HUES48 (cell line): Measurements from ENCODE around the gene STX12.
"Not testable (repeated sequence)": the region's sequence is repeated elsewhere in the genome, so short reads cannot be mapped to it uniquely, and the experiment has no call there.

Source experiments
- H3K27ac ChIP-seq: one replicate; pipeline ENCODE4 v1.7.0; 2013; ENCODE audit warnings: low read depth, low read length, inconsistent platforms
- H3K27me3 ChIP-seq: 2 replicates; pipeline ENCODE4 v1.6.1; 2013; ENCODE audit warnings: mild to moderate bottlenecking, low read length; ENCODE audit not compliant: control insufficient read depth, insufficient read depth
- H3K36me3 ChIP-seq: 2 replicates; pipeline ENCODE4 v1.6.1; 2013; ENCODE audit warnings: low read length; ENCODE audit not compliant: control insufficient read depth, insufficient read depth
- H3K4me1 ChIP-seq: 2 replicates; pipeline ENCODE4 v1.6.1; 2013; ENCODE audit warnings: mild to moderate bottlenecking, low read length; ENCODE audit not compliant: control insufficient read depth, insufficient read depth
- H3K4me3 ChIP-seq: 2 replicates; pipeline ENCODE4 v1.5.1; 2013; ENCODE audit warnings: mild to moderate bottlenecking, low read depth, low read length
- H3K9ac ChIP-seq: 2 replicates; pipeline ENCODE4 v1.6.1; 2013; ENCODE audit warnings: mild to moderate bottlenecking, low read depth, low read length, moderate library complexity
- H3K9me3 ChIP-seq: 2 replicates; pipeline ENCODE4 v1.6.1; 2013; ENCODE audit warnings: low read length; ENCODE audit not compliant: control insufficient read depth, insufficient read depth

The STX12 gene

GRCh38 chr1:27830621-27831440, 57.8 kb downstream of the STX12 start, which contains the start of gene PPP1R8:
PPP1R8 (plus strand) TSS chr1:27830782; CDS start chr1:27830836, 54 bp downstream.
- Histone ChIP-seq H3K4me3 (peak within 1 kb of the TSS; percentile 91), H3K36me3 (peaks cover 36% of the 10 kb centered on the region), H3K9me3 (no peaks in the 10 kb centered on the region), H3K27ac (peak within 1 kb of the TSS; percentile 97), H3K27me3 (no peaks in the 10 kb centered on the region), H3K4me1 (peaks cover 7% of the 10 kb centered on the region), H3K9ac (peak within 1 kb of the TSS; percentile 98)

GRCh38 chr1:27831568-27832410, 58.8 kb downstream of the STX12 start:
- Histone ChIP-seq H3K9me3 (no peaks in the 10 kb centered on the region), H3K9ac (peak overlapping the region; percentile 98), H3K4me3 (peak overlapping the region; percentile 91), H3K36me3 (peaks cover 42% of the 10 kb centered on the region), H3K27ac (peak overlapping the region; percentile 97), H3K27me3 (no peaks in the 10 kb centered on the region), H3K4me1 (peaks cover 7% of the 10 kb centered on the region)

DNA sequence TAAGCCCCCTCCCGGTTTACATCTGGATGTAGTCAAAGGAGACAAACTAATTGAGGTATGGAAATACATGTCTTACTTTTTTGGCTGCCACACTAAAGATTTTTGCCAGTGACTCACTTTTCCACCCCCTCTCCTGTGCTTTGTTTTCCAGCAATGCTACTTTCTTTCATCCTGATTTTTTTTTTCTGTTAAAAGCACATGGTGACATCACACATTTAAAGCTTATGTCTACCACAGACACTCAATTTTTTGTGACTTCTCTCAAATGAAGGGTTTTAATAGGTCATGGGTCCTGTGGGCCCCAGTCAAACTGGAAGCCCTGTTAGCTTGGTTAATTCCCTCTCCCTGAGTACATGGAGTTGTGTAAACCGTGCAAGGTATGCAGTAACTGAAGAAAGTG, 59.7 kb downstream of the STX12 start:
- Histone ChIP-seq H3K4me3 (no peak overlapping the region), H3K9me3 (no peaks in the 10 kb centered on the region), H3K36me3 (peaks cover 44% of the 10 kb centered on the region), H3K9ac (no peak overlapping the region), H3K27me3 (no peaks in the 10 kb centered on the region), H3K4me1 (peaks cover 7% of the 10 kb centered on the region), H3K27ac (no peak overlapping the region)

DNA sequence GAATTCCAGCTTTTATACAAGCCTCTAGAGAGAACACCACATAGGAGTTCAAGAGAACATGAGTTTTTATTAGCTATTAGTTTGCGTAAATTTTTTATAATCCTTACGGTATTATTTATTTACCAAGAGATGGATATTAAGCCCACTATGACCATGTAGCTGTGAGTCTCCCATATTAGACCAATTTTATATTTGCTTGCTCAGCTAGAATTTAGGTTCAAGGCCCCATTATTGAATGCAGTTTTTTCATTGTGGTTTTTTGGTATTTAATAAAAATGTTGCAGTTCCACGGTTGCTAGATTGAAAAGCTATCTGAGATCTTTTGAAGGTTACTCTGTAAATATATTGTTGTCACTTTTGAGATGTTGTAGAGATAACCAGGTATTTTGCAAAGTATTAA, 60.5 kb downstream of the STX12 start:
- Histone ChIP-seq H3K4me3 (no peak overlapping the region), H3K4me1 (peaks cover 7% of the 10 kb centered on the region), H3K36me3 (peaks cover 48% of the 10 kb centered on the region), H3K27ac (no peak overlapping the region), H3K9me3 (no peaks in the 10 kb centered on the region), H3K27me3 (no peaks in the 10 kb centered on the region), H3K9ac (no peak overlapping the region)

DNA sequence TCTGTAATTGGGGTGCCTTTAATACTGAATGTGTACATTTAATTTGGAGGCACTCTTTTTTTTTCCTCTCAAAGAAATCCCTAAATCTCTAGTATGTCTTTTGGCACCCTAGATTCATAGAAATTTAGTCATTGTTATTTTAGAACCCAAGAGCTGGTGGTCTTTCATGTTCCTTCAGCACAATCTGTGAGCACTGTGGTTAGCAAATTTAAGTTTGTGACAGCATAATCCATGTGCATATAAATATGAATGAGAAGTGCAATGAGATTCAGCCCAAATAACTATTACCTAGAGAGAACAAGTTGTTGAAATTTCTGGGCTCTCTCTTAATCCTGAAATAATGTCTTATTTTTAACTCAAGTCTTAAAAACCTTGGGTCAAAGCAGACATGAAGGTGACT, 62.0 kb downstream of the STX12 start:
- H3K27ac ChIP-seq, result no peak overlapping the region
- H3K4me1 ChIP-seq, result peaks cover 7% of the 10 kb centered on the region
- H3K9ac ChIP-seq, result no peak overlapping the region
- H3K9me3 ChIP-seq, result no peaks in the 10 kb centered on the region
- H3K4me3 ChIP-seq, result no peak overlapping the region
- no peaks in the 10 kb centered on the region for H3K27me3 ChIP-seq
- H3K36me3 ChIP-seq, result peaks cover 63% of the 10 kb centered on the region

DNA sequence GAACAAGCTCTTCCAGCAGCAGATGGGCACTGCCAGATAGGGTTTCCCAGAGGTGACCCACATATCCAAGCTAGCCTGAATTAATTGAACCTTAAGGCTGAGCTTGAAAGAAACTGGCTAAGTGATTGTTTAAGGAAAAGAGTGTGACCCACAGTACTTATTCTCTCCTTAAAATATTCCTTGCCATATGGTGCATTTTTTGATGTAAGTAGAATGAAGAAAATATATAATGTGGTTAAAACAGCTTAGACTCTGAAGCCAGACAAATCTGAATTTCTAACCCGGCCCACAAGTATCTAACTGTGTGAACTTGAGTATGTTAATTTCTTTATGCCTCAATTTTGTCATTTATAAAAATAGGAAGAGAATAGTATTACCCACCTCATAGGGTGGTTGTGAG, 62.5 kb downstream of the STX12 start:
- Histone ChIP-seq H3K27ac (no peak overlapping the region), H3K4me1 (peaks cover 7% of the 10 kb centered on the region), H3K9me3 (no peaks in the 10 kb centered on the region), H3K36me3 (peaks cover 67% of the 10 kb centered on the region), H3K4me3 (no peak overlapping the region), H3K27me3 (no peaks in the 10 kb centered on the region), H3K9ac (no peak overlapping the region)

DNA sequence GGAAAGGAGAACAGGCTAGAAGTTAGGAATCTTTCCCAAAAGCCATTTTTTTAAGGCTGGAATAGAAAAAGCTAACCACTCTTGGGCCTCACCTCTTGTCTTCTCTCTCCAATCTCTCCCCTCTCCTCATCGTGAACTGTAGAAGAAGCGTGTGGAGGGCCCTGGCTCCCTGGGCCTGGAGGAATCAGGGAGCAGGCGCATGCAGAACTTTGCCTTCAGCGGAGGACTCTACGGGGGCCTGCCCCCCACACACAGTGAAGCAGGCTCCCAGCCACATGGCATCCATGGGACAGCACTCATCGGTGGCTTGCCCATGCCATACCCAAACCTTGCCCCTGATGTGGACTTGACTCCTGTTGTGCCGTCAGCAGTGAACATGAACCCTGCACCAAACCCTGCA, 76.9 kb downstream of the STX12 start:
- H3K9ac ChIP-seq, result no peak overlapping the region
- no peaks in the 10 kb centered on the region for H3K4me1 ChIP-seq

GRCh38 chr1:27855085-27855484, 82.1 kb downstream of the STX12 start:
- H3K27ac ChIP-seq, result no peak overlapping the region
- peaks cover 18% of the 10 kb centered on the region for H3K36me3 ChIP-seq
- no peaks in the 10 kb centered on the region for H3K27me3 ChIP-seq
- H3K9me3 ChIP-seq, result peaks cover 7% of the 10 kb centered on the region
- no peak overlapping the region for H3K4me3 ChIP-seq
- H3K4me1 ChIP-seq, result peaks cover 2% of the 10 kb centered on the region; the same call in 1 of the 2 replicates
- H3K9ac ChIP-seq, result no peak overlapping the region

More for the DNA sequence above, 76.9 kb downstream of the STX12 start:
- Histone ChIP-seq H3K4me3 (no peak overlapping the region), H3K9me3 (peaks cover 7% of the 10 kb centered on the region), H3K27ac (no peak overlapping the region), H3K36me3 (peaks cover 63% of the 10 kb centered on the region), H3K27me3 (no peaks in the 10 kb centered on the region)

DNA sequence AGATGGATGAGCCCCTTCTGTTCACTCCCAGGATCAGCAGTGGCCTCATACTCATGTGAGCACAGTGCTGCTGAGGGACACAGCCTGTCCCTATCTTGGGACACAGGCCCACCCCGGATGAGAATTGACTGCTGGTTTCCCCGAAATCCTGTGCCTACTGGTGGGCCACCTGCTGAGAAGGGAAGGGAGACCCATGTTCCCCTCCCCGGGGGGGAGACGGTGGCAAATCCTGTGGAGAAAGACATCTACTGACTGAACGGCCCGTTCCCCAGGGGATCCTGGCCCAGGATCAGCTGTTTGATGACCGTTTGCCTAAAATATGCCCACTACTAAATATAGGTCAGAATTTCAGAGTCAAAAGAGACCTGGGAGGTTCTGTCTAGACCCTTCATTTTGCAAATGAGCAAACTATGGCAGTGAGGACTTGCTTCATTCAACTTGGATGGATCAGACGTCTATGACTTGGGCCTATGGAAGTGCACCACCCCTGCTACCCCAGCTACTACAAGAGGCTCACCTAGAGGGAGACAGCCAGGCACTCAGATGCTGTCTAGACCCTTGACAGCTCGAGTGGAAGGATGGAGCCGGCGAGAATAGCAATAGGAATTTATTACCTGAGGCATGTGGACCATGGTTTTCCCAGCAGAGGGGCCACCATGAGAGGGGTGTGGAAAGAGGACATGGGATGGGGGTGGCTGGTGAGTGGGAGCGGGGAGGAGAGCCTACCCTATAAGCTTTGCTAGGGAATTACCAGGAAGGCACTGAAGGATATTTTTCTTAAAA, 83.7 kb downstream of the STX12 start:
- Histone ChIP-seq H3K36me3 (peaks cover 2% of the 10 kb centered on the region), H3K9ac (no peak overlapping the region), H3K4me1 (peaks cover 2% of the 10 kb centered on the region; the same call in 1 of the 2 replicates), H3K9me3 (peaks cover 2% of the 10 kb centered on the region), H3K4me3 (no peak overlapping the region), H3K27me3 (no peaks in the 10 kb centered on the region), H3K27ac (no peak overlapping the region)

- H3K4me3 ChIP-seq, H3K36me3 ChIP-seq, H3K9me3 ChIP-seq, H3K4me1 ChIP-seq, H3K27ac ChIP-seq, H3K9ac ChIP-seq, H3K27me3 ChIP-seq: not testable (repeated sequence)
Observed at GRCh38 chr1:27857552-27857951, 84.5 kb downstream of the STX12 start.
